ENCODE measurements around the gene CASKIN2. TPM values are rescaled to one million over a fixed set of nuclear protein-coding genes. Genes with fewer than 3 reads are reported as not detected.

Gene CASKIN2
- total RNA-seq, 1 donor from 2014 or later, result 1.4 TPM

DNA sequence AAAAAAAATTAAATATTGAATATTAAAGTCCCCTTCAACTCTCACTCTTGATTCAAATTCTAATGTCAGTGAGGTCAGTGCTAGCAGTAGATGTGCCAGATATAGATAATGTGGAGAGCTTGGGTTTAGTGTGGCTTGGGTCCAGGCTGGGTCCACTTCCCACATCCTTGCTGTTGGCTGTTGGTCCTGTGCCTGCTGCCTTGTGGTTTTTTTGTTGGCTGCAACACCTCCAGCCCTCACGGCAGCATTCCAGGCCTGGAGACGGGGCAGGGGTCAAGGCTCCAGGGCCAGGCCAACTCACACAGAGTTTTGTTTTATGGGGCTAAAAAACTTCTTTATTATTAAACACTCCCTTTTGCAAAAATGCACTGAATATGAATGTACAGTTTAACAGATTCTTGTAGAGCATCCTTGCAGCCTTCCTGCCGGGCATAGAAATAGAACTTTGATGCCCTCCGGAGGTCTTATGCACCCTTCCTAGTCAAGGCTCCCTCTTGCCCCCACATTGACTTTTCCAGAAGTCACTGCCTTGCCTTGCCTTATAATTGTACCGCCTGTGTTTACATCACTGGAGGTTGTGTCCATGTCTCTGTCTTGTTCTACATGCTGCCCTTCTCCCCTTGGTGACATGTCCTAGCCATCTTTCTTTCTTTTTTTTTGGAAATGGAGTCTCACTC lies 46.7 kb upstream of the CASKIN2 start:
- TF ChIP-seq, protein P1, sequence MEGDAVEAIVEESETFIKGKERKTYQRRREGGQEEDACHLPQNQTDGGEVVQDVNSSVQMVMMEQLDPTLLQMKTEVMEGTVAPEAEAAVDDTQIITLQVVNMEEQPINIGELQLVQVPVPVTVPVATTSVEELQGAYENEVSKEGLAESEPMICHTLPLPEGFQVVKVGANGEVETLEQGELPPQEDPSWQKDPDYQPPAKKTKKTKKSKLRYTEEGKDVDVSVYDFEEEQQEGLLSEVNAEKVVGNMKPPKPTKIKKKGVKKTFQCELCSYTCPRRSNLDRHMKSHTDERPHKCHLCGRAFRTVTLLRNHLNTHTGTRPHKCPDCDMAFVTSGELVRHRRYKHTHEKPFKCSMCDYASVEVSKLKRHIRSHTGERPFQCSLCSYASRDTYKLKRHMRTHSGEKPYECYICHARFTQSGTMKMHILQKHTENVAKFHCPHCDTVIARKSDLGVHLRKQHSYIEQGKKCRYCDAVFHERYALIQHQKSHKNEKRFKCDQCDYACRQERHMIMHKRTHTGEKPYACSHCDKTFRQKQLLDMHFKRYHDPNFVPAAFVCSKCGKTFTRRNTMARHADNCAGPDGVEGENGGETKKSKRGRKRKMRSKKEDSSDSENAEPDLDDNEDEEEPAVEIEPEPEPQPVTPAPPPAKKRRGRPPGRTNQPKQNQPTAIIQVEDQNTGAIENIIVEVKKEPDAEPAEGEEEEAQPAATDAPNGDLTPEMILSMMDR (IDR thresholded peaks at IDR 0.05), result no peak
- peaks cover 16% of the 10 kb centered on the region for H3K36me3 Mint-ChIP-seq (ENCODE audit: low read depth)
- DNase-seq, result no peak
- no peak for ATAC-seq (ENCODE audit: low read depth)
- CTCF ChIA-PET, result no interaction called here
- H3K9me3 Mint-ChIP-seq, result no peaks in the 10 kb centered on the region
- peaks cover 14% of the 10 kb centered on the region for H3K4me1 Mint-ChIP-seq
- POLR2A ChIA-PET, result interaction anchor here (0.7 kb wide), 1 partner anchor 570 kb away, joined by 3 read pairs; no protein-coding TSS in a partner anchor
- no peaks in the 10 kb centered on the region for H3K27me3 Mint-ChIP-seq
- no peak overlapping the region for H3K4me3 Mint-ChIP-seq
- intact Hi-C loops (cut with micrococcal nuclease), result no loop called here
- no peak overlapping the region for H3K27ac Mint-ChIP-seq

DNA sequence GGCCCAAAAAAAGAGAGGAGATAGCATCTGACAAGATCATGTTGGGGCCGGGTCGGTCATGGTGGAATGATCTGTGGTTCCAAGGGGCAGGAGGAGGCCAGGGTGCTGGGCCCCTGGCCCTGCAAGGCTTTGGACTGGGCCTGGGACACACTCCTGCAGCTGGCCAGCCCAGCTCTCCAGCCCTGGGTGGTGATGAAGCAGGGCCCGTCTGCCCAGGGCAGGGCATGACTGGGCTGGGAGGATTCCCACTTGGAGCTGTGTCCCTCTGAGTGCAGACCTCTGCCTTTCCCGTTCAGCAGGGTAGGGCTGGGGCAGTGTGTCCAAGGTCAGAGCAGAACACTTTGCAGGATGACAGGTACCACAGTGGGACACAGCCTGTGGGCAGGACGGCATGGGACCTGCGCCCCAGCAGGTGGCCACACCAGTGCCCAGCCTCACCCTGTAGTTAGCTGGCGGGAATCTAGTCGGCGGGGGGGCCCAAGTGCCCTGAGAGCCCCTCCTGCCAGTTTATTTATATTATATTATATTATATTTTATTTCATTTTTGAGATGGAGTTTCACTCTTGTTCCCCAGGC lies 44.7 kb upstream of the CASKIN2 start:
- Mint-ChIP-seq H3K9me3 (no peaks in the 10 kb centered on the region), H3K4me3 (no peak overlapping the region), H3K27ac (no peak overlapping the region), H3K4me1 (no peaks in the 10 kb centered on the region), H3K36me3 (ENCODE audit: low read depth) (peaks cover 16% of the 10 kb centered on the region), H3K27me3 (no peaks in the 10 kb centered on the region)
- ChIA-PET POLR2A (interaction anchor here (0.6 kb wide), 1 partner anchor 507 kb away, joined by 5 read pairs; no protein-coding TSS in a partner anchor), CTCF (no interaction called here)
- TF ChIP-seq, protein P1 (IDR thresholded peaks at IDR 0.05), result no peak
- DNase-seq (no peak), ATAC-seq (ENCODE audit: low read depth) (no peak)
- intact Hi-C loops (cut with micrococcal nuclease), result no loop called here

DNA sequence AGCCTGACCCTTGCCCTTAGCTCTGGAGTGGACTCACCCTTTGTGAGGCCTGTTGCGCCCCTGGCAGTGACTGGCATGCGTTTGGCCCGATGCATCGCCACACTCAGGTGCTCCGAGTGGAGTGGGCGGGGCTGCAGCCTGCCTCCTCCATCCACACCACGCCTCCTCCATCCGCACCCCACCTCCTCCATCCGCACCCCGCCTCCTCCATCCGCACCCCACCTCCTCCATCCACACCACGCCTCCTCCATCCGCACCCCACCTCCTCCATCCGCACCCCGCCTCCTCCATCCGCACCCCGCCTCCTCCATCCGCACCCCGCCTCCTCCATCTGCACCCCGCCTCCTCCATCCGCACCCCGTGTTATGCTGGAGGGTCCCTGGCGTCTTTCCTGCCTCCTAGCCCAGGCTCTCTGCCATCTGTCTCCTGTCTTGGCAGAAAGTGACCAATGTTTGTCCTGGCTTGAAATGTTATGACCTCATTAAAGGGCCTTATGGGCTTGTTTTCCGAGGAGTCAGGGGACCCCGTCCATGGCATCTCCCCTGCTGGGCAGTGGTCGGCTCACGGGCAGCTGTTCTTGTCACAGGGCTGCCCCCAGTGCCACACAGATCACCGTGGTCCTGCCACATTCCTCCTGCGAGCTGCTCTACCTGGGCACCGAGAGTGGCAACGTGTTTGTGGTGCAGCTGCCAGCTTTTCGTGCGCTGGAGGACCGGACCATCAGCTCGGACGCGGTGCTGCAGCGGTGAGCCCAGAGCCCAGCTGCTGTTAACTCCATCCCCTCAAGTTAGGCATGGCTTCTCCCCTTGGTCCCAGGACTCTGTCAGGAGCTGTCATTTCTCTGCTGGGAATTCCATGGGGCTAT lies 43.6 kb upstream of the CASKIN2 start:
- TF ChIP-seq, protein P1 (IDR thresholded peaks at IDR 0.05), result no peak
- H3K4me1 Mint-ChIP-seq, result no peaks in the 10 kb centered on the region
- ATAC-seq (ENCODE audit: low read depth), result no peak
- intact Hi-C loops (cut with micrococcal nuclease), result no loop called here
- no peaks in the 10 kb centered on the region for H3K9me3 Mint-ChIP-seq
- no peak overlapping the region for H3K27ac Mint-ChIP-seq
- CTCF ChIA-PET, result no interaction called here
- H3K4me3 Mint-ChIP-seq, result no peak overlapping the region
- POLR2A ChIA-PET, result interaction anchor here (0.5 kb wide), 1 partner anchor 240 kb away, joined by 3 read pairs; no protein-coding TSS in a partner anchor
- H3K36me3 Mint-ChIP-seq (ENCODE audit: low read depth), result peaks cover 11% of the 10 kb centered on the region
- no peaks in the 10 kb centered on the region for H3K27me3 Mint-ChIP-seq
- DNase-seq, result no peak

DNA sequence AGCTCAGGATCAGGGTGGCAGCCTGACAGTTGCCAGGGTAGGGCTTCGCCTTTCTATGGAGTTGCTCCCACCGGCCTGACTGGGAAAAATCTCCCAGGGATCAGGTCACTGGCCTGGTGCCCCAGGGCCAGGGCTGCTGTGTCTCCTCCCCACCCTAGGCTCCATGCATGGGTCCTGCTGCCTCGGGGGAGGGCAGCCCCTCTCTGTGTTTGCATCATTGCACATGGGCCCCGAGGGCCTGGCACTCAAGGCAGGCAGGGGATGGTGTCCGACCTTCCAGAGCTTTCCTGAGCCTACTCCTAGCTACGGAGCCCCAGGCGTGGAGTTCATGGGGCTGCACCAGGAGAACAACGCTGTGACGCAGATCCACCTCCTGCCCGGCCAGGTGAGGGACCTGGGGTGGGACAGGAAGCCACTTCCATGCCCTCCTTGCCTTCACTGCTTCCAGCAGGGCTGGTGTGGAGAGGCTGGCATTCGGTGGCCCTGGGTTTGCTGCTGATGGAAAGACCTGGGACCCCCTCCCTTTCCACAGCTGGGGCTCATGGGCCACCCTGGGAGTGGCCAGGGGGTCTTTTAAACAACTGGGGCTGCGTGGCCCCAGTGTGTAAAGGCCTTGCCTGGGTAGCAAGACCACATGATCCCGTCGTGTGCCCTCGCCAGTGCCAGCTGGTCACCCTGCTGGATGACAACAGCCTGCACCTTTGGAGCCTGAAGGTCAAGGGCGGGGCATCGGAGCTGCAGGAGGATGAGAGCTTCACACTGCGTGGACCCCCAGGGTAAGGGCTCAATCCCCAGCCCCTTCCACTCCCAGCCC lies 42.7 kb upstream of the CASKIN2 start:
- no peak overlapping the region for H3K4me3 Mint-ChIP-seq
- peaks cover 3% of the 10 kb centered on the region for H3K36me3 Mint-ChIP-seq (ENCODE audit: low read depth)
- H3K27me3 Mint-ChIP-seq, result no peaks in the 10 kb centered on the region
- intact Hi-C loops (cut with micrococcal nuclease), result no loop called here
- ATAC-seq (ENCODE audit: low read depth) (no peak), DNase-seq (no peak)
- POLR2A ChIA-PET, result interaction anchor here (0.5 kb wide), 1 partner anchor 239 kb away, joined by 3 read pairs; no protein-coding TSS in a partner anchor
- H3K9me3 Mint-ChIP-seq, result no peaks in the 10 kb centered on the region
- H3K27ac Mint-ChIP-seq, result no peak overlapping the region
- TF ChIP-seq, protein P1 (IDR thresholded peaks at IDR 0.05), result no peak
- CTCF ChIA-PET, result no interaction called here
- no peaks in the 10 kb centered on the region for H3K4me1 Mint-ChIP-seq
